HEK293T (cell line): ENCODE measurements around the gene TERF2IP.

Source experiments
- L3MBTL2 ChIP-seq: fragments of 450-650 bp; conservative IDR thresholded peaks from 2 replicates; pipeline ENCODE4 v1.6.1; 2016; ENCODE audit warnings: mild to moderate bottlenecking
- SP1 ChIP-seq: fragments of 450-650 bp; IDR thresholded peaks from 2 replicates; pipeline ENCODE4 v1.6.1; 2017

GRCh38 chr16:75658175-75658574 is 10.6 kb downstream of the TERF2IP start:
- TF ChIP-seq SP1, result no peak
- no peak for TF ChIP-seq L3MBTL2
